Fibroblast of lung (primary cell): Measurements from ENCODE around the gene PTPRQ. TPM values are rescaled to one million over a fixed set of nuclear protein-coding genes. Genes with fewer than 3 reads are reported as not detected.

Source experiments
- DNase-seq, 2 donors: peaks; one replicate each; pipeline versions ENCODE4 v3.0.0 to v3.0.0-alpha.2; 2010; ENCODE audit warnings: low read depth in 2 of 2
- H2AFZ ChIP-seq: 2 replicates; pipeline ENCODE4 v1.5.1; 2012; ENCODE audit warnings: low read length, control low read depth, inconsistent platforms
- H3K27ac ChIP-seq: 2 replicates; pipeline ENCODE4 v1.5.1; 2011; ENCODE audit warnings: low read length, control low read depth; ENCODE audit not compliant: insufficient read depth
- H3K27me3 ChIP-seq: 2 replicates; pipeline ENCODE4 v1.5.1; 2011; ENCODE audit warnings: mild to moderate bottlenecking, low read length; ENCODE audit not compliant: control insufficient read depth, insufficient read depth
- H3K36me3 ChIP-seq: 2 replicates; pipeline ENCODE4 v1.5.1; 2011; ENCODE audit warnings: low read length; ENCODE audit not compliant: control insufficient read depth, insufficient read depth
- H3K4me1 ChIP-seq: 2 replicates; pipeline ENCODE4 v1.5.1; 2011; ENCODE audit warnings: low read length; ENCODE audit not compliant: control insufficient read depth, insufficient read depth; ENCODE audit errors: extremely low read depth
- H3K4me2 ChIP-seq: 2 replicates; pipeline ENCODE4 v1.5.1; 2011; ENCODE audit warnings: low read length, control low read depth; ENCODE audit not compliant: insufficient read depth; ENCODE audit errors: extremely low read depth
- H3K4me3 ChIP-seq, 4 experiments: fragments of 200-600 bp in 1 of 4; sonication (generic) in 1 of 4; replicated peaks in 1 of 4; 2 replicates each; pipeline ENCODE4 v1.5.1; 2011 to 2016; ENCODE audit warnings: low read length in 4 of 4, low read depth in 3 of 4, mild to moderate bottlenecking in 3 of 4, control low read depth in 2 of 4, inconsistent platforms in 1 of 4, mixed read lengths in 1 of 4; ENCODE audit not compliant: insufficient read depth in 1 of 4; ENCODE audit errors: control extremely low read depth in 1 of 4
- H3K79me2 ChIP-seq: 2 replicates; pipeline ENCODE4 v1.5.1; 2012; ENCODE audit warnings: mild to moderate bottlenecking, low read length, inconsistent platforms; ENCODE audit not compliant: control insufficient read depth, insufficient read depth
- H3K9ac ChIP-seq: 2 replicates; pipeline ENCODE4 v1.5.1; 2011; ENCODE audit warnings: mild to moderate bottlenecking, low read length, control low read depth; ENCODE audit not compliant: insufficient read depth
- H3K9me3 ChIP-seq: 2 replicates; pipeline ENCODE4 v1.5.1; 2012; ENCODE audit warnings: low read depth, low read length; ENCODE audit not compliant: control insufficient read depth, insufficient read depth
- H4K20me1 ChIP-seq: 2 replicates; pipeline ENCODE4 v1.5.1; 2011; ENCODE audit warnings: low read length; ENCODE audit not compliant: control insufficient read depth, insufficient read depth; ENCODE audit errors: extremely low read depth
- EZH2 ChIP-seq: IDR thresholded peaks from 2 replicates; pipeline ENCODE4 v1.5.1; 2012; ENCODE audit warnings: low read length, control low read depth, mild to moderate bottlenecking; ENCODE audit errors: missing control alignments
- polyA plus RNA-seq, 2 donors: library from polyadenylated mRNA; depleted of rRNA in 1 of 2; stranded (reverse) in 1 of 2; unstranded in 1 of 2; fragments of >200 nt; gene quantifications; 2 replicates each; pipeline ENCODE4 v1.2.1, GENCODE V29; 2011 to 2012; ENCODE audit warnings: missing spikeins in 1 of 2
- total RNA-seq: library from RNA; depleted of rRNA; stranded (reverse); fragments of >200 nt; gene quantifications from 2 replicates; pipeline ENCODE4 v1.2.1, GENCODE V29; 2014
- TF ChIP-seq, protein P1 (sequence below), 2 donors: IDR thresholded peaks in 1 of 2; conservative IDR thresholded peaks in 1 of 2; 1 replicate in 1 of 2; 2 replicates in 1 of 2; pipeline ENCODE4 v1.5.1; 2011 to 2012; ENCODE audit warnings: low read length in 2 of 2, control low read depth in 1 of 2, inconsistent platforms in 1 of 2, low read depth in 1 of 2, mild to moderate bottlenecking in 1 of 2

PTPRQ gene
- total and polyA plus RNA-seq, 2 donors (not counting 1 experiment from before 2014, with no cell fraction given), result 1.3 to 7.7 TPM

DNA sequence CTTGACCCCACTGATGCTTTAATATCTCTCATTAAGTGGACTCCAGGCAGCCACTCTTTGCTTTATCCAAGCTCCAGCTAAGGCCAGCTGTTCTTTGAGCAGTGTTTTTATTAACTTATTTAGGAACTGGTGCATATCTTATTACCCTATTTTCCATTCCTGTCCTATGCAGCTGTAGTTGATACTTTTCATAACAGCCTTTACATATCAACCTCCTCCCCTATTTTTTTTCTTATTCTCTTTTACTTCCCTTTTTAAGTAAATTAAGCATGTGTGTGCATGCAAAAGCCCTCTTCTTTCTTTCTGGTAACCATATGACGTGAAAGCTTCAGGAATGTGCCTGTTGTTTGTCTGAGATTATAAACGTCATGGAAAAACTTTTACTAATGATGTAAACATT lies 121.2 kb downstream of the PTPRQ start:
- H2AFZ ChIP-seq, result no peak overlapping the region

DNA sequence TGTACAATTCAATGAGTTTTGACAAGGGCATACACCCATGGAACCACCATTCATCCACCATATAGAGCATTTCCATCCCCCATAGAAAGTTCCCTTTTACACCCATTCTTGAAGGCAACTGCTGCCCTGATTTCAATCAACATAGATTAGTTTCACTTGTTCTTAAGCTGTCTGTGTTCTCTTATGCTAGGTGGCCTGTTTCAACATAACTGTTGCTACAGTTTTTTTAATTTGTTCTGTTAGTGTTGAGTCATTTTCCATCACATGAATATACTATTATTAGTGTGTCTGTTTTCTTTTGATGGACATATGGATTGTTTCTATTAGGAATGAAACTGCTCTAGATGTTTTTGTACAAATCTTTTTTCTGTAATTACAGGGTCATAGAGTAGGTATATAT lies 123.4 kb downstream of the PTPRQ start:
- no peak overlapping the region for H3K9ac ChIP-seq
- no peaks in the 10 kb centered on the region for H3K4me1 ChIP-seq
- peak; percentile 24 to 82 for DNase-seq
- H3K4me3 ChIP-seq, result no peak overlapping the region
- H4K20me1 ChIP-seq, result no peaks in the 10 kb centered on the region
- H3K27ac ChIP-seq, result no peak overlapping the region
- TF ChIP-seq, protein P1, sequence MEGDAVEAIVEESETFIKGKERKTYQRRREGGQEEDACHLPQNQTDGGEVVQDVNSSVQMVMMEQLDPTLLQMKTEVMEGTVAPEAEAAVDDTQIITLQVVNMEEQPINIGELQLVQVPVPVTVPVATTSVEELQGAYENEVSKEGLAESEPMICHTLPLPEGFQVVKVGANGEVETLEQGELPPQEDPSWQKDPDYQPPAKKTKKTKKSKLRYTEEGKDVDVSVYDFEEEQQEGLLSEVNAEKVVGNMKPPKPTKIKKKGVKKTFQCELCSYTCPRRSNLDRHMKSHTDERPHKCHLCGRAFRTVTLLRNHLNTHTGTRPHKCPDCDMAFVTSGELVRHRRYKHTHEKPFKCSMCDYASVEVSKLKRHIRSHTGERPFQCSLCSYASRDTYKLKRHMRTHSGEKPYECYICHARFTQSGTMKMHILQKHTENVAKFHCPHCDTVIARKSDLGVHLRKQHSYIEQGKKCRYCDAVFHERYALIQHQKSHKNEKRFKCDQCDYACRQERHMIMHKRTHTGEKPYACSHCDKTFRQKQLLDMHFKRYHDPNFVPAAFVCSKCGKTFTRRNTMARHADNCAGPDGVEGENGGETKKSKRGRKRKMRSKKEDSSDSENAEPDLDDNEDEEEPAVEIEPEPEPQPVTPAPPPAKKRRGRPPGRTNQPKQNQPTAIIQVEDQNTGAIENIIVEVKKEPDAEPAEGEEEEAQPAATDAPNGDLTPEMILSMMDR (conservative IDR thresholded peaks at IDR 0.05 in 1 of 2, IDR thresholded peaks at IDR 0.05 in 1 of 2; ENCODE audit: low read depth in 1 of 2, low read length in 2 of 2), result no peak
- TF ChIP-seq EZH2, result no peak
- no peaks in the 10 kb centered on the region for H3K9me3 ChIP-seq
- no peak overlapping the region for H2AFZ ChIP-seq
- no peaks in the 10 kb centered on the region for H3K79me2 ChIP-seq
- no peak overlapping the region for H3K4me2 ChIP-seq
- no peaks in the 10 kb centered on the region for H3K36me3 ChIP-seq
- no peaks in the 10 kb centered on the region for H3K27me3 ChIP-seq

More for the DNA sequence above, 121.2 kb downstream of the PTPRQ start:
- Histone ChIP-seq H3K36me3 (no peaks in the 10 kb centered on the region), H3K9ac (no peak overlapping the region), H4K20me1 (no peaks in the 10 kb centered on the region), H3K9me3 (no peaks in the 10 kb centered on the region), H3K79me2 (no peaks in the 10 kb centered on the region), H3K27ac (peak overlapping the region; percentile 38), H3K27me3 (no peaks in the 10 kb centered on the region), H3K4me2 (no peak overlapping the region), H3K4me3 (no peak overlapping the region), H3K4me1 (no peaks in the 10 kb centered on the region)
- TF ChIP-seq, protein P1 (conservative IDR thresholded peaks at IDR 0.05 in 1 of 2, IDR thresholded peaks at IDR 0.05 in 1 of 2; ENCODE audit: low read depth in 1 of 2, low read length in 2 of 2), result no peak
- no peak for TF ChIP-seq EZH2
- DNase-seq, result peak; percentile 44 to 90

DNA sequence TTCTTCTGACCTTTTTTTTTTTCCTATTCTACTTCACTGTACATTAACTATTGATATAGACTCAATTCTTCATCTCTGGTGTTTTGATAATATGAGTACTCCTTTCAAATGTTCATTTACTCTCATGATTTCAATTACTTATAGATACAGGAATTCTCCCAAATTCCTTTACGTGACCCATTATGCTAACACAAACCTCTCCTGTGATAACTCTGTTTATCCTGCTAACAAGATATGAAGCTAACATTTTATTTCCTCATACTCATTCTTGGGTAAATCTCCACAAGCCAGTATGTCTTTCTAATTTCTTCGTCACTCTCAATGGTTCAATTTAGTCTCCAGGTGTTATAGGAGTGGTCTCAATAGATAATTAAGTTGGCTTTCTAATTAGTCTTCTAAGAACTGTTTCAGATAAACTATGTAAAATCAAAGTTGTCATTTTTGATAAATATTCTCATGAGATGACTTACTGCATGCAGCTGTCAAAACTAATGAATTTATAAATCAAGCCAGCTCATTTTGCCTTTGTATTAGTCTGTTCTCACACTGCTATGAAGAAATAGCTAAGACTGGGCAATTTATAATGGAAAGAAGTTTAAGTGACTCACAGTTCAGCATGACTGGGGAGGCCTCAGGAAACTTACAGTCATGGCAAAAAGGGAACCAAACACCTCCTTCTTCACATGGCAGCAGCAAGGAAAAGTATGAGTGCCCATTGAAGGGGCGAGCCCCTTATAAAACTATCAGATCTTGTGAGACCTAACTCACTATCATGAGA lies 132.8 kb downstream of the PTPRQ start:
- H2AFZ ChIP-seq, result no peak overlapping the region
- H3K36me3 ChIP-seq, result no peaks in the 10 kb centered on the region
- H3K27ac ChIP-seq, result no peak overlapping the region
- H3K4me3 ChIP-seq, result no peak overlapping the region
- DNase-seq, result peak in 1 of 2 donors; percentile 76
- H3K4me2 ChIP-seq, result no peak overlapping the region
- no peaks in the 10 kb centered on the region for H4K20me1 ChIP-seq
- H3K9ac ChIP-seq, result no peak overlapping the region
- no peaks in the 10 kb centered on the region for H3K79me2 ChIP-seq
- H3K4me1 ChIP-seq, result peaks cover 11% of the 10 kb centered on the region
- no peak for TF ChIP-seq EZH2
- TF ChIP-seq, protein P1 (conservative IDR thresholded peaks at IDR 0.05 in 1 of 2, IDR thresholded peaks at IDR 0.05 in 1 of 2; ENCODE audit: low read depth in 1 of 2, low read length in 2 of 2), result no peak
- no peaks in the 10 kb centered on the region for H3K9me3 ChIP-seq
- no peaks in the 10 kb centered on the region for H3K27me3 ChIP-seq
